GM19328 (cell line): ENCODE measurements around the gene DCBLD2.
"Not testable (repeated sequence)": the region's sequence is repeated elsewhere in the genome, so short reads cannot be mapped to it uniquely, and the experiment has no call there.

ENCODE experiments used
- ATAC-seq: cut with Tn5 transposase; IDR thresholded peaks from one replicate; pipeline ENCODE4 v1.9.1; 2021; ENCODE audit warnings: mild to moderate bottlenecking, moderate library complexity; ENCODE audit not compliant: unreplicated experiment

DCBLD2 gene

DNA sequence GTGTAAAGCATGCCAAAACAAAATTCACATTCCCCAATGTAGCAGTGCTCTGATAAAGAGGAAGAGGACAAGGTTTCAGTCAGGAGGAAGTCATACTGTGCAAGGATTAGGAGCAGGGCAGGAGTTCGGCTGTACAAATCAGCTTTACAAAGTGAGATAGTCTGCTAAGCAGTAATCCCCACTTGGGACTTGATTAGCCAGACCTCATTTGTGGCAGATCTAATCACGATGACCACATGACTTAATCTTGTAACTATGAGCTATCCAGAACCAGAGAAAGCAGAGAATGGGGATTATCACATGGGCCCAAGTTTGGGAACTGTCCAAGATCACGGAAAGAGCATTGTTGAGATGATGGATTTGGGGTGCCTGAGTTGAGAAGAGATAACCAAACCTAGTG is 7.8 kb downstream of the DCBLD2 start:
- no peak for ATAC-seq

- no peak for ATAC-seq
Observed at GRCh38 chr3:98892263-98892662, 9.2 kb downstream of the DCBLD2 start.

DNA sequence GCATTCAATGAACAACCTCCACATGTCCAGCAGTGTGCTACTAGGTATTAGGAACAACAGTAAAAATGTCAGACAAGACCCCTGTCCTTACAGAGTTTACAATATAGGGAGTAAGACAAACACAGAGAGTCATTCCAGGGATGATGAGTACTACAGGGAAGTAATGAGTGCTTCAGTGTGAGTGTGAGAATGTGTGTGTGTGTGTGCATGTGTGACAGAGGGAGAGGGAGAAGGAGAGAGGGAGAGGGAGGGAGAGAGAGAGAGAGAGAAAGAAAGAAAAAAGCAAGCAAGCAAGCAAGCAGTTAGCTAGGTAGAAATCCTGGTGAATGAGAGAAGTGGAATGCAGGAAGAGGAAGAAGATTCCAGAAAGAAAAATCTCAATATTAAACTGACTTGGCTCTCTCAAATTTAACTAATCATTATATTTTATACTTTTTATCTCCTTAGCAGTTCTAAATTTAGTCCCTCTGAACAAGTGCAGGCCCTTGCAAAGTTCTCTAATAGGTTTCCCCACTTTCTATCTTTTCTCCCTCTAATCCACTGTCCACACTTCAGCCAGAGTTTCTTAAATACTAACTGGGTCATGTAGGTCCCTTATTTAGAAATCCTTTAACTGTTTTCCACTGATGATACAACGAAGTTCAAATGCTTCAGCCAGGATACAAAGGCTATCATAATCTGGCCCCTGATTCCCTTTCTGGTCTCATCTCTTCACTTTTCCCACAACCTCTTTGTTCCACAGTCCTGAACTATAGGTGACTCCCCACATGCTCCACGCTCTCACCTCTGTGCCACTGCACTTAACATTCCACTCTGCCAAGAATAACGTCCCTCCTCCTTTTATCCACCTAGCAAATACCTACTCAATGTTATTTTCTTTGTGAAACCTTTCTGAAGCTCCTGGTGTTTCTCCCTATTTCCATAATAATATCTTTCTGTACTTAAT is 10.3 kb downstream of the DCBLD2 start:
- no peak for ATAC-seq

GRCh38 chr3:98890181-98890835 is 11.2 kb downstream of the DCBLD2 start:
- no peak for ATAC-seq

- no peak for ATAC-seq
Observed at GRCh38 chr3:98887684-98888083, 13.8 kb downstream of the DCBLD2 start.

DNA sequence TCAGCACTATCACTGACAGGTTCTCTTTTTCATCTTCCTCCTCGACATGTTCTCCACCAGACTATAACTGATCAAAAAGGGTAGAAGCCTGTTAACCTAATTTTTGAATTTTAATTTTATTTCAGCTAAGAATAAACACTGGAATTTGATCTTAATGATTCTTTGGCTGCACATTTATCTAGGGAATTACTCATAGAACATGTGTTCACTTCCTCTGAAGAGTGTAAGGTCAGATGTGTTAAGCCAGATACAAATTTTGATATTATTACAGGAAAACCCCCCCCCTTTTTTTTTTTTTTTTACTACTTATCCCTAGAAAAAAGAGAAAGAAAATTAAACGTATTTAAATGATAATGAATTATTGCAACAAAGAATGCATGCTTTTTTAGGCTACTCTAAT is 15.0 kb downstream of the DCBLD2 start:
- ATAC-seq = no peak

- no peak for ATAC-seq
Observed at GRCh38 chr3:98885851-98886250, 15.6 kb downstream of the DCBLD2 start.

DNA sequence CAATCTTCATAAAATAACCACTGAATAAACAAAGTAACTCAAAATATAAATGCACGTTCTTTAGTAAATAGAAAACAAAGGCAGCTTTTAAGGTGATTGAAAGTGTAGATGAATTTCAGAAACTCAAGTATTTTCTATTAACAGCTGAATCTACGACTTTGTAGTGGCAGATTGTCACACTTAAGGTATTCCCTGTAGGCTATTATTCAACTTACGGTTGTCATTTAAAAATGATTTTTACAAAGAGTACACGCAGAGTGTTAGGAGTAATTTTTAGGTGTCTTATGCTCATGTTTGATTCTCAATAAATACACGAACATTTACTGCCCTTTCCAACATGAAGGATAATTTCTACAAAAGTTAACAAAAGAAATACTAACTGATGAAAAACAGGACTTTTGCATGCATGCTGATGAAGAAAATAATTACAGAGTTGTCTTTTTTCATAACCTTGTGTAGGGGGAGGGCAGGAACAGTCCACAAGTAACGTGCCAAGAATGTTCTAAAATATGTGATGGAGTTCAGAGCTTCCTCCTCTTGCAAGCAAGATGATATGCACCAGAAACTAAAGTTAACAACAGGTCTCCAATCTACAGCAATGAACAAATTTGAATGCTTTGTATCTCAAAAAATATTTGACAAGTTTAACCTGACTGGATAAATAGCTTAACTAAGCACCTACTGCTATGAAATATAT is 16.7 kb downstream of the DCBLD2 start:
- no peak for ATAC-seq

DNA sequence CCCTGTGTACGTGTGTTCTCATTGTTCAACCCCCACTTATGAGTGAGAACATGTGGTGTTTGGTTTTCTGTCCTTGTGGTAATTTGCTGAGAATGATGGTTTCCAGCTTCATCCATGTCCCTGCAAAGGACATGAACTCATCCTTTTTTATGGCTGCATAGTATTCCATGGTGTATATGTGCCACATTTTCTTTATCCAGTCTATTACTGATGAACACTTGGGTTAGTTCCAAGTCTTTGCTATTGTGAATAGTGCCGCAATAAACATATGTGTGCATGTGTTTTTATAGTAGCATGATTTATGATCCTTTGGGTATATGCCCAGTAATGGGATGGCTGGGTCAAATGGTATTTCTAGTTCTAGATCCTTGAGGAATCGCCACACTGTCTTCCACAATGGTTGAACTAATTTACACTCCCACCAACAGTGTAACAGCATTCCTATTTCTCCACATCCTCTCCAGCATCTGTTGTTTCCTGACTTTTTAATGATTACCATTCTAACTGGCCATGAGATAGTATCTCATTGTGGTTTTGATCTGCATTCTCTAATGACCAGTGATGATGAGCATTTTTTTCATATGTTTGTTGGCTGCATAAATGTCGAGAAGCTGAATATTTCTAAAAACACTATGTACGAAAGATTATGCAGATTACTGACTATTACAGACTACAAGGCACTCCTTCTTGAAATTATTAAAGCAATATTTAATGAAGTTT is 18.7 kb downstream of the DCBLD2 start:
- ATAC-seq = not testable (repeated sequence)

GRCh38 chr3:98877132-98877531 is 24.4 kb downstream of the DCBLD2 start:
- ATAC-seq = no peak

DNA sequence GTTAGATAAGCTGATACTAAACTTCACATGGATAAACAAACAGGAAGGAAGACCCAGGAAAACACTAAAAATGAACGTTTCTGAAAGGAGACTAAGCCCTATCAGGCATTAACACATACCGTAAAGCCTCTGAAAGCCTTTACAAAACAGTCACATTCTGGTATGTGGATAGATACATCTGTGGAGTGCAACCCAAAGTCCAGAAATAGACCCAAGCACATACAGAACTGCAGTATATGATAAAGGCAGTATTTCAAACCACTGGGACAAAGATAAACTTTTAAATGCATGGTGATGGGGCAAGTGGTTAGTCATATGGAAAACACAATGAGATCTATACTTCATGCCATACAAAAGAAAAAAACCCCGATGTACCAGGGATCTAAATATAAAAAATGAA is 26.0 kb downstream of the DCBLD2 start:
- no peak for ATAC-seq

DNA sequence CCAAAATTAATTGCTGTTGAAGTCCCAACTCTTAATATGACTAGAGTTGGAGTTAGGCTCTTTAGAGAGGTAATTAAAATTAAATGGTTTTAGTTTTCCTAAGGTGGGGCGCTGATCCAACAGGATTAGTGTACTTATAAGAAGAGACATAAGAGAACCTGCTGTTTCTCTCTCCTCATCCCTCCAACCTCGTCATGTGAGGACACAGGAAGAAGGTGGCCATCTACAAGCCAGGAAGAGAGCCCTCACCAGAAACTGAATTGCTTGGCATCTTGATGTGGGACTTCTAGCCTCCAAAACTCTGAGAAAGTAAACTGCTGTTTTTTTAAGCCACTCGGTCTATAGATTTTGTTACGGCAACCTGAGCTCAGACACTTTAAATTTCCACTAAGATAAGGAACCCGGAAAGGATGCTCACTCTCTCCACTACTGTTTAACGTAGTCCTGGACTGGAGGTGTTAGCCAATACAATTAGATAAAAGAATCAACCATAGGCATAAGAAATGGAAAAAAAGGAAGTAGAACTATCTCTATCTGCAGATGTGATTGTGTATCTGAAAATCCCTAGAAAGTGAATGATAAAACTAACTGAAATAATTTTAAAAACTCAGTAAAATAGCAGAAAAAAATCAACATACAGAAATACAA is 26.8 kb downstream of the DCBLD2 start:
- no peak for ATAC-seq

DNA sequence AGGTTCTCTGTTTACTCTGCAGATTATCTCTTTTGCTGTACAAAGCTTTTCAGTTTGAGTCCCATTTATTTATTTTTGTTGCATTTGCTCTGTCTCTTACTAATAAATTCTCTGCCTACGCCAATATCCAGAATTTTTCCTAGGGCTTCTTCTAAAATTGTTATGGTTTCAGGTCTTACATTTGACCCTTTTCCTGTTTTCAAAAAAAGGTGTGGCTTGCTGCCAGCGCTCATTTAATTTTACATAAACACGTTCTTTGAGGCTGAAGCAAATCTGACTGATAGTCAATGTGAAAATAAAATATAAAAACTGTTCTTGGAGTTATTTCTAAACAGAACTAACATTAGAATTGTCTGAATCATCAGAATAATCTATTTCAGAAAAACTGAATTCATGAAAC is 32.1 kb downstream of the DCBLD2 start:
- no peak for ATAC-seq

- not testable (repeated sequence) for ATAC-seq
Observed at GRCh38 chr3:98857971-98858370, 43.5 kb downstream of the DCBLD2 start.

DNA sequence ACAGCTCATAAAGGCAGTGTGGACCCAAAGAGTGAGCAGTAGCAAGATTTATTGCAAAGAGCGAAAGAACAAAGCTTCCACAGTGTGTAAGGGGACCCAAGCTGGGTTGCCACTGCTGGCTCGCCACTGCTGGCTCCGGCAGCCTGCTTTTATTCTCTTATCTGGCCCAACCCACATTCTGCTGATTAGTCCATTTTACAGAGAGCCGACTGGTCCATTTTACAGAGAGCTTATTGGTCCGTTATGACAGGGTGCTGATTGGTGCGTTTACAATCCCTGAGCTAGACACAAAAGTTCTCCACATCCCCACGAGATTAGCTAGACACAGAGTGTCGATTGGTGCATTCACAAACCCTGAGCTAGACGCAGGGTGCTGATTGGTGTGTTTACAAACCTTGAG is 44.2 kb downstream of the DCBLD2 start:
- ATAC-seq = not testable (repeated sequence)

- ATAC-seq = no peak
Observed at GRCh38 chr3:98856724-98857123, 44.8 kb downstream of the DCBLD2 start.

DNA sequence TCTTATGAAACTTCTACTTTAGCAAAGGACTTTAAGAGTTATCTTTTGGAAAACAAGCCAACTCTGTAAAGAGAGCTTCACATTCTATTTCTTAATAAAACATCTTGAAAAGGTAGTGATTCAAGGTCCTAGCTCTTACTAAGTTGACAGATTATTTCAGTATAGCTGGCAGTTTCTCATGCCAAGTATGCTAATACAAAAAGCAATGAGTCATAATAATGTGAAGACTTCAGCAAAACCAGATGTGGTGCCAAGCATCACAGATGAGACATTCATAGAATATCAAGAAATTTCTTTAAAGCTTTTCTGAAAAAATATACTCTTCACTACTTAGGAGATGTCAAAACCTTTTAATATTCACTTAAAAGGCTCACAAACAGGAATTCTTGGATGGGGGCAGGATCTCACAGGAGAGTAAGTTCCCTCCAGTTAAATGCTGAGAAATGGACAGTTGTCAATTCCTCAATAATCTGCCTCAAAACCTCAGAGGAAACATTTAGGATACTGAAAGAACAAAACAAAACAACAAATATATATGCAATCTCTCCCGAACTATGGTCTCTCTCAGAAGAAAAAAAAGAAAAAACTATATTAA is 45.6 kb downstream of the DCBLD2 start:
- ATAC-seq = no peak

DNA sequence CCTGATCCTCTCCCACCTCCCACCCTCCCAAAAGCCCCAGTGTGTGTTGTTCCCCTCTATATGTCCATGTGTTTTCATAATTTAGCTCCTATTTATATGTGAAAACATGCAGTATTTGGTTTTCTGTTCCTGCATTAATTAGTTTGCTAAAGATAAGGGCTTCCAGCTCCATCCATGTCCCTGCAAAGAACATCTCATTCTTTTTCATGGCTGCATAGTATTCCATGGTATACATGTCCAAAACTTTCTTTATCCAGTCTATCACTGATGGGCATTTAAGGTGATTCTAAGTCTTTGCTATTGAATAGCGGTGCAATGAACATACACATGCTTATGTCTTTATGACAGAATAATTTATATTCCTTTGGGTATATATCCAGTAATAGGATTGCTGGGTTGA is 53.4 kb downstream of the DCBLD2 start:
- ATAC-seq = no peak

DNA sequence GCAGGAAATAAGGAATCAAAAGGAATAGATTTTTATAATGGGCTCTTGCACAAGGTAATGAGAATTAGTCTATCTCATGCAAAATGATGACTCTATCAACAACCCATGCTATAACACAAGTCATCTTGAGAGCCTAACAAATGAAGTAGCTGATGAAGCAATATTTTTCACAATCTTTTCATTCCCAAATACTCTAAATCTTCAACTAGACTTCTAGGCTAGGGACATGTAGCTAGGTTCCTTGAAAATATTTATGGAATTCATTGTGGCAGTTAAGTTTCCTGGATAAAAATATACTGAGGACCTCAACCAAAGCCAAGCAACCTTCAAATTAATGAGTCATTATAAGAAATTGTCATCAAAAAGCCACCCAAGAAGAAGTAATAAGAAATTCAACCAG is 55.4 kb downstream of the DCBLD2 start:
- ATAC-seq = no peak
